Neural cell (in vitro differentiated cells): ENCODE results near the gene TLR7.

Experiments used
- CTCF ChIP-seq: fragments of 450-650 bp; IDR thresholded peaks from 2 replicates; pipeline ENCODE4 v1.5.1; 2014; ENCODE audit warnings: antibody characterized with exemption, mild to moderate bottlenecking, moderate library complexity; ENCODE audit not compliant: poor library complexity, severe bottlenecking
- EP300 ChIP-seq: fragments of 450-650 bp; conservative IDR thresholded peaks from 2 replicates; pipeline ENCODE4 v1.6.1; 2014; ENCODE audit warnings: antibody characterized with exemption, mild to moderate bottlenecking, moderate library complexity; ENCODE audit not compliant: poor library complexity, severe bottlenecking
- EZH2 ChIP-seq: fragments of 200-600, 300-800 bp; shearing (Covaris generic), sonication (generic); IDR thresholded peaks from 2 replicates; pipeline ENCODE4 v1.6.1; 2014; ENCODE audit warnings: antibody characterized with exemption, low read length, borderline replicate concordance, mild to moderate bottlenecking; ENCODE audit not compliant: insufficient read depth, poor library complexity, severe bottlenecking
- MXI1 ChIP-seq: fragments of 450-650 bp; conservative IDR thresholded peaks from 2 replicates; pipeline ENCODE4 v1.6.1; 2014; ENCODE audit warnings: antibody characterized with exemption, mild to moderate bottlenecking; ENCODE audit not compliant: poor library complexity, severe bottlenecking
- POLR2AphosphoS5 ChIP-seq: IDR thresholded peaks from 2 replicates; pipeline ENCODE4 v1.6.1; 2012
- REST ChIP-seq: IDR thresholded peaks from 2 replicates; pipeline ENCODE4 v1.6.1; 2012; ENCODE audit warnings: borderline replicate concordance
- SMC3 ChIP-seq: fragments of 450-650 bp; conservative IDR thresholded peaks from 2 replicates; pipeline ENCODE4 v1.6.1; 2014; ENCODE audit warnings: antibody characterized with exemption, mild to moderate bottlenecking, moderate library complexity; ENCODE audit not compliant: poor library complexity
- TAF1 ChIP-seq: IDR thresholded peaks from 2 replicates; pipeline ENCODE4 v1.6.1; 2012; ENCODE audit warnings: low read depth

GRCh38 chrX:12843061-12843667 lies 23.7 kb upstream of the TLR7 start:
- no peak for TF ChIP-seq EP300
- no peak for TF ChIP-seq POLR2AphosphoS5
- no peak for TF ChIP-seq CTCF
- no peak for TF ChIP-seq TAF1
- TF ChIP-seq MXI1 = no peak
- TF ChIP-seq SMC3 = no peak
- TF ChIP-seq EZH2 = no peak
- no peak for TF ChIP-seq REST
